ENCODE results near the gene LMNTD2.

The LMNTD2 gene, protein sequence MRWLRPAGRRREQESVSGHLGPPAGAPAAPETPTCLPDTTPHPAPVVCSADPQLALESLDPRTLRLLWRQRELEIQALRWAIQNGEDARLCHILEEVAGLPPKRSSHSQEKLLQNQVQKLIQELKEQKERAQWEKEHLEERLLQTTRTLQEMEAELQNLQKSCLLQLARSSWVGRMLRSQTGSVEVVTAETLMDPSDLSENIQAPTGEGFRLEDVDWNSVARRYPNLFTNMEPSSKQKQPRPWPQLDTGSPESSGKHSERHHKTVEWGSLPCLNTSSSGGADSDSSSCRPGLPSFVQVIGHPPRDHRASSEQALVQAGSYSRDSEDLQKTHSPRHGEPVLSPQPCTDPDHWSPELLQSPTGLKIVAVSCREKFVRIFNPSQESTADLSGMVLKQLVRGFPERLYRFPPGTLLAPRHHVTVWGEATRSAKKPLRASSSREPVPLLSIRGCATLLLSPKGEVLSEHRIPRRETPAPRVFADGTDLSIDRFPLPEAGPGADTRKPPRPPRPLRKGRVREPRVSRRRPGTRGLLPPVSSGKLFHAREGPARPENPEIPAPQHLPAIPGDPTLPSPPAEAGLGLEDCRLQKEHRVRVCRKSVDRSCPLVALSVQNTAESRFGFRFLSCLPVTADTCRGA

DNA sequence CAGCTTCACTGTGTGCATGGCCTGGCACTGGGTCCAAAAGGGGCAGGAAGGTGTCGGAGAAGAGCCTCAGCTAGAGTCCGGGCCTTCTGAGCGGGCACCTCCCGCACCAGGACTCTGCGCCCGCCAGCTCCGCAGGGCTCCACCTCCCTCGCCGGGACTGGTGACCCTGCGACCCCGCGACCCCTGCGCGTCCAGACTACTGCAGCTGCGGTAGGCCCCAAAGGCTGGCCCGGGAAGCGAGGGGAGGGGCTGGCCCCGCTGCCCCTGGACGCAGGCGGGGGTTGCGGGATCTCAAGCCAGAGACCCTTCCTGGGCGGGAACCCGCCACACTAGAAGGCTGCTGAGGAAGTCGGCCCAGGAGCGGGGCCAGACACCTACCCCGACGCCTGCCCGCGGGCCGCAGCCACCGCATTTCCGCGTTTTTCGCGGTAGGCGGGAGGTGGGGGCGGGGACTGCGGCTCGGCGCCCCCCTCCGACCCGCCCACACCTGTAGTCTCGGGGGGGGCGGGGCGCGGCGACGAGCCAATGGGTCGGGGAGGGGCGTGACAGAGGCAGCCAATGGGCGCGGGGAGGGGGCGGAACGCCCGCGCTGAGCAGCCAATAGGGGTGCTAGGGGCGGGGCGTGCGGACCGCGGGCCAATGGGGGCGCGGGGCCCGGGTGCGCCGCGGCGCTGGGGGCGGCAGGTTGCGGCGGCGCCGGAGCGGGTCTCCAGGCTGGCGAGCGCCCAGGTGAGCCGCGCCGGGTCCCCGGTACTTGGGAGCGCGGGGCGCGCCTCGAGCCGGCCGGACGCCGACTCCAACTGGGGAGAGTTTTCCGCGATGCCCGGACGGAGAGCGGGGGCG lies at the start of gene LMNTD2, which contains the start of gene RASSF7:
LMNTD2 (minus strand) TSS at position 434 of the 843 bp plus-strand sequence; CDS start at position 412, 22 bp downstream.
RASSF7 (plus strand) TSS at position 666 of the 843 bp plus-strand sequence. CDS start 799 bp downstream, outside the sequence.
- peak; percentile 88 to 92 for DNase-seq (ENCODE audit: low read depth in 2 of 2)

- DNase-seq (ENCODE audit: low read depth in 2 of 2) = no peak
Observed at GRCh38 chr11:609341-609811, 48.8 kb upstream of the LMNTD2 start.

DNA sequence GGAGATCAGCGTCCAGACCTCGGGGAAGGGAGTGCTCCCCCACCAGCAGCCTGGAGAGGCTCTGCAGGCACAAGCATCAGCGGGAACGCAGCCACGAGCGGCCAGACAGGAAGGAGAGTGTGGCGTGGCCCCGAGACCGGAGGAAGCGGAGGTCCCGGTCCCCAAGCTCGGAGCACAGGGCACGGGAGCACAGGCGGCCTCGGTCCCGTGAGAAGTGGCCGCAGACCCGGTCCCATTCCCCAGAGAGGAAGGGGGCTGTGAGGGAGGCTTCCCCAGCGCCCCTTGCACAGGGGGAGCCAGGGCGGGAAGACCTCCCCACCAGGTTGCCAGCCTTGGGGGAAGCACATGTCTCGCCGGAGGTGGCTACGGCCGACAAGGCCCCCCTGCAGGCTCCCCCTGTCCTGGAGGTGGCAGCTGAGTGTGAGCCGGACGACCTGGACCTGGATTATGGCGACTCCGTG lies 48.3 kb upstream of the LMNTD2 start:
- no peak for DNase-seq (ENCODE audit: low read depth in 2 of 2)

GRCh38 chr11:607971-608659 lies 47.6 kb upstream of the LMNTD2 start:
- no peak for DNase-seq (ENCODE audit: low read depth in 2 of 2)

GRCh38 chr11:607020-607780 lies 46.7 kb upstream of the LMNTD2 start:
- DNase-seq (ENCODE audit: low read depth in 2 of 2) = no peak

- no peak for DNase-seq (ENCODE audit: low read depth in 2 of 2)
Observed at GRCh38 chr11:606245-606644, 45.7 kb upstream of the LMNTD2 start.

- no peak for DNase-seq (ENCODE audit: low read depth in 2 of 2)
Observed at GRCh38 chr11:605286-606129, 45.0 kb upstream of the LMNTD2 start.

DNA sequence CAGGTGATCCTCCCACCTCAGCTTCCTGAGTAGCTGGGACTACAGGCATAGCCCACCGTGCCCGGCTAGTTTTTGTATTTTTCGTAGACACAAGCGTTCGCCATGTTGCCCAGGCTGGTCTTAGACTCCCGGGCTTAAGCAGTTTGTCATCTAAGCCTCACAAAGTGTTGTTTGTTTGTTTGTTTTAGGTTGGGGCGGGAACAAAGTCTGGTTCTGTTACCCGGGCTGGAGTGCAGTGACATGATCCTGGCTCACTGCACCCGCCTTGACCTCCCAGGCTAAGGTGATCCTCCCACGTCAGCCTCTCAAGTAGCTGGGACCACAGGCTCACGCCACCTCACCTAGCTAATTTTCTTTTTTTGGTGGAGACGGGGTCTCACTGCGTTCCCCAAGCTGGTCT lies 42.6 kb upstream of the LMNTD2 start:
- no peak for DNase-seq (ENCODE audit: low read depth in 2 of 2)

DNA sequence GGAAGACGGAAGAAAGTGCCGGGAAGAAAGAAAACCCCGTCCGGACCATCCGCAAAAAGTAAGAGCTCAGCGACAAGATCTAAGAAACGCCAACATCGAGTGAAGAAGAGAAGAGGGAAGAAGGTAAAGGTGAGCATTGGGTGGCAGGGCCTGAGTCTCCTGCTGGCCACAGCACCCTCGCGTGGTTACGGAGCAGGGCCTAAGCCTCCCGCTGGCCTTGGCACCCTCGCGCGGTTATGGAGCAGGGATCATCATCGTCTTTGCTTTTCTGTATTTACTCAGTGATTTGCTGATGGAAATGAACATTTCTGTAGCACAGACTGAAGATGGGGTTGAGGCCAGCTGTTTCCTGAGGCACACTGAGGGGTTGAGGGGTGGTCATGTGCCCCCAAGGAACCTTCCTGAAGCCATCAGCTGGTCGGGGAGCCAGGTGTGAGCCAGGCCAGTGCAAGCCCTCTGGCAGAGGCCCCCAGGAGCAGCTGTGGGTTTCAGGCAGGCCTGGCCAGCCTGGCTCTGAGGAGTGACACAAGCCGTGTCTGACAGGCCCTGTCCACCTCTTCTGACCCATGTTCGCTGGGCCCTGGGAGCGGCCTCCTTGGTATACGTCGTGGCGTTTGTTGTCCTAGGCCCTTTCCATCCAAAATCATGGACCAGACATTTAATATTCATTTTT lies 41.2 kb upstream of the LMNTD2 start:
- DNase-seq (ENCODE audit: low read depth in 2 of 2) = no peak

DNA sequence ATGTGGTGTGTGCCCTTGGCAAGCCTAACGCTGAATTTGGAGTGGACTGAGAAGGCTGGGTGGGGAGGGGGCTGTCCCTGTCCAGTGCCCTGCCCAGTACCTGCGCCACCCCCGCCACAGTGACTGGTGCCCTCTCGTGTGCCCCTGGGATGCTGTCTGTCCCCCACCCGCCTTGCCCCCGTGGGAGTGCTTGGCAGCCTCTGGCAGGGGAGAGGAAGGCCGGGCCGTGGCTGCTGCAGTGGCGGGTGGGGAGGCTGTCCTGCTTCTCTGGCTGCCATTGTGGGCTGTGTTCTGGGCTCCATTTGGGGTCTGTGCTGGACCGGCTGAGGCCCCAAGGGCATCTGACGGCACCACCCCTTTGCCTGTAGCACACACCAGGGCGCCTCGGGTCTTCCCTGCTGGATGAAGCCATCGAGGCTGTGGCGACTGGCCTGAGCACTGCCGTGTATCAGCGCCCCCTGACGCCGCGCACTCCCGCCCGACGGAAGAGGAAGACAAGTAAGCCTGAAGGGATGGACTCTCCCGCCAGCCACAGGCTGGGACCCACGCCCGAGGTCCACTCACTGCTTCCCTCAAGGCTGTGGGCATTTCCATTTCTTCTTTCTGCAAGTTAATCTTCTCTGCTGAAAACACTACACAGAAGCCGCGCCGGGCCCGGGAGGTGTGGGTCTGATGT lies 37.6 kb upstream of the LMNTD2 start:
- DNase-seq (ENCODE audit: low read depth in 2 of 2) = no peak

DNA sequence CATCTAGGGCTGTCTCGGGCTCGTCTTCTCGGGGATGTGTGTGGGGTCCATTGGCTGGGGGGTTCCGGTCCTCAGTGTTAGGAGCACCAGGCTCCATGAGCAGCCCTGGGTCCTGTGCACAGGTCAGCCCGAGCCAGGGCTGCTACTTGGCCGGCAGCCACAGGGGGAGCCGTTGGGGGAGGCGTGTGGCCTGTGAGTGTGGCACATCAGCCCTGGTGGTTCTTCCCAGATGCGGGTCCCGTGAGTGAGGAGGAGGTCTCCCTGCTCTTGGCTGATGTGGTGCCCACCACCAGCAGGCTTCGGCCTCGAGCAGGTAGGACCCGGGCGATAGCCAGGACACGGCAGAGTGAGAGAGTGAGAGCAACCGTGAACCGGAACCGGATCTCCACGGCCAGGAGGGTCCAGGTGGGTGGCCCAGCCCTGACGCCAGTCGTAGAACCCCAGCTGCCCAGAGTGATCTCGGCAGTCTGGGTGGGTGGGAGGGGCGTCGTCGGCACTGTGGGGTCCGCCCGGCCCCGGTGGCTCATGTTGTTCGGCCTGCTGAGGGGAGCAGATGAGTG lies 36.7 kb upstream of the LMNTD2 start:
- DNase-seq (ENCODE audit: low read depth in 2 of 2) = no peak

DNA sequence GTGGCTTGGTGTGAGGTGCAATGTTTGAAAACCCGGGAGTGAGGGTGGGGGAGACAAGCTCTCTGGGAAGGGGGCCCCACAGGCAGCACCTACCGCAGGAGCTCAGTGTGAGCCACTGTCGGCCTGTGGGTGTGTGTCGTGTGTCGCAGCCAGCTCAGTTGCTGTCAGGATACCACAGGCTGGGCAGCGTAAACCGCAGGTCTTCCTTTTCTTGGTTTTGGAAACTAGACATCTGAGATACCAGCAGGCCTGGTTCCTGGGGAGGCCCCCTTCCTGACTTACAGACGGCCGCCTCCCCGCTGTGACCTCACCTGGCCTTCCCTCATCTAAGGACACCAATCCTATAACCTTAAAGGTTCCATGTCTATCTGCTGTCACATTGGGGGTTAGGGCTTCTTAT lies 35.8 kb upstream of the LMNTD2 start:
- no peak for DNase-seq (ENCODE audit: low read depth in 2 of 2)

DNA sequence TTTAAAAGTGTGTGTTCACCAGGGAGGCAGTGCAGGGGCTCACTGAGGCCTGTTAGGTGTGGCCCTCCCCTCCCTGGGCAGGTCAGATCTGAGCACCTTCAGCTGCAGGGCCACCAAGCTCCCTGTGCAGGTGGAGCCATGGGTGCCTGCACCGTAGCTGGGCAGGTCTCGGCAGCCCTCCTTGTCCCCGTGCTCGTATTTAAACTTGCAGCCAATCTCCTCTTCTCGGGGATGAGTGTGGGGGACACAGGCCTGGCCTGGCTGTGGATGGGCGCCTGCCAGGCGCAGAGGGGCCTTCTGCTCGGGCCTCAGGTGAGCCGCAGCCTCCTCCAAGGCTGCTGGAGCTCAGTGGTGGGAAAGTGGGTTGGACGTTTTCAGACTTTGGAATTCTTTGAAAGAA lies 34.9 kb upstream of the LMNTD2 start:
- DNase-seq (ENCODE audit: low read depth in 2 of 2) = no peak

DNA sequence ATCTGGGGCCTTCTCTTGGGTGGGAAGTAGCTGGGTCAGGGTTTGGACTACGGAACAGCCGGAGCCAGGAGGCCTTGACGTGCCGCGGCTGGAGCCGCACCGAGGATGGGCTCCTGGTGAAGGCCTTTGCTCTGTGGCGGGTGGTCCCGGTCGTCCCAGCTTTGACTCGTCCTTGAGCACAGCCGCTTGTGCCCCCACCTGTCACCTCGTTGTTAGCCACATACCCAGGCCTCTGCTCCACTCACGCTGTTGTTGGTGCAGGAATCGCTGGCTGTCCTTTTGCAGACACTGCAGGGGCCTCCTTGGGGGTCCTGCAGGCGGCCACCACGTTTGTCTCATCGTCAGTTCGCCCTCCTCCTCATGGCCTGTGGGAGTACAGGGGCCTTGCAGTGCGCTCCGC lies 32.8 kb upstream of the LMNTD2 start:
- no peak for DNase-seq (ENCODE audit: low read depth in 2 of 2)

DNA sequence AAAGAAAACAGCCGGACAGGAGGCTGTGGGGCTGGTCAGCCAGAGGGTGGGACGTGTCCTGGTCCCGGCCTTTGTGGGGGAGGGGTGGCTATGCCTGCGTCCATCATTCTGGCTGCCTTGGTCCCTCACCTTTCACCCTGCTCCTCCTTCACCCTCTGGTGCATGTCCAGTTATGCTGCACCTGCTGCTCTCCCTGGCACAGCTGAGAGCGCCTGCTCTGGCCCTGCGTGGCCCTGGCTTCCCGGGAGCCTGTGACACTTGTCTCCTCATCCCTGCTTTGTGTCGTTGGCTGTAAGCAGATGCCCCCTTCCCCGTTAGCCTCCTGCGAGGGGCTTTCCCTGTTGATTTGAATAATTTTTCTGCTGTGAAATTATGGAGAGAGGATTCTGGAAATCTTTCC lies 32.4 kb upstream of the LMNTD2 start:
- no peak for DNase-seq (ENCODE audit: low read depth in 2 of 2)

GRCh38 chr11:592501-592900 lies 32.0 kb upstream of the LMNTD2 start:
- no peak for DNase-seq (ENCODE audit: low read depth in 2 of 2)

DNA sequence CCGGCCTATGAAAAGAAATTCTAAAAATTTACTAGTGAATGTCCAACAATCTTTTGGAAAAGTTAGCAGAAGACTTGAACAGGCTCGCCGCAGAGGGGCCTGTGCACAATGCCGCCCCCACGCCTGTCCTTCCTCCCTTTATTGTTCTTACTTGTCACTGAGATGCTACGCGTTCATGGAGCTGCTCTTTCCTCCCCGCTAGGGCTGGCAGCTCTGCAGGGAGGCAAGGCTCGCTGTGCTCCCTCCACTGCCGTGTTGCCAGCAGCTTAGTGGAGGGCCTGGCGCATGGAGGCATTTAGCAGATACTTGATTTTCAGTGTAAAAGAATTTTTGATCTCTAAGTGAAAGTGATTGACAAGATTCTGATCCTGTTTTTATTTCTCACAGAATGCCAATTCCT lies 30.5 kb upstream of the LMNTD2 start:
- DNase-seq (ENCODE audit: low read depth in 2 of 2) = no peak

DNA sequence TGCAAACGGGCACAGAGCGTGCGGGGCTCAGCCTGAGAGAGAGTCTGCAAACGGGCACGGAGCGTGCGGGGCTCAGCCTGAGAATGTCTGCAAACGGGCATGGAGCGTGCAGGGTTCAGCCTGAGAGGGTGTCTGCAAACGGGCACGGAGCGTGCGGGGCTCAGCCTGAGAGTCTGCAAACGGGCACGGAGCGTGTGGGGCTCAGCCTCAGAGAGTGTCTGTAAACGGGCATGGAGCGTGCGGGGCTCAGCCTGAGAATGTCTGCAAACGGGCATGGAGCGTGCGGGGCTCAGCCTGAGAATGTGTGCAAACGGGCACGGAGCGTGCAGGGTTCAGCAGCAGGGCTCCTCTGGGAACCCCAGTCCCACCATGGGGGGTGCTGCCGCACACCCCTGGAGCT lies 29.3 kb upstream of the LMNTD2 start:
- no peak for DNase-seq (ENCODE audit: low read depth in 2 of 2)
